HG03575 (cell line): ENCODE data around the gene CLIC4.
"Not testable (repeated sequence)": the region's sequence is repeated elsewhere in the genome, so short reads cannot be mapped to it uniquely, and the experiment has no call there.

ENCODE experiments used
- ATAC-seq: cut with Tn5 transposase; IDR thresholded peaks from one replicate; pipeline ENCODE4 v1.9.1; 2021; ENCODE audit not compliant: unreplicated experiment, insufficient number of reproducible peaks, low FRiP score; ENCODE audit errors: extremely low read depth

Gene CLIC4

GRCh38 chr1:24715658-24716057, 29.6 kb upstream of the CLIC4 start:
- no peak for ATAC-seq

DNA sequence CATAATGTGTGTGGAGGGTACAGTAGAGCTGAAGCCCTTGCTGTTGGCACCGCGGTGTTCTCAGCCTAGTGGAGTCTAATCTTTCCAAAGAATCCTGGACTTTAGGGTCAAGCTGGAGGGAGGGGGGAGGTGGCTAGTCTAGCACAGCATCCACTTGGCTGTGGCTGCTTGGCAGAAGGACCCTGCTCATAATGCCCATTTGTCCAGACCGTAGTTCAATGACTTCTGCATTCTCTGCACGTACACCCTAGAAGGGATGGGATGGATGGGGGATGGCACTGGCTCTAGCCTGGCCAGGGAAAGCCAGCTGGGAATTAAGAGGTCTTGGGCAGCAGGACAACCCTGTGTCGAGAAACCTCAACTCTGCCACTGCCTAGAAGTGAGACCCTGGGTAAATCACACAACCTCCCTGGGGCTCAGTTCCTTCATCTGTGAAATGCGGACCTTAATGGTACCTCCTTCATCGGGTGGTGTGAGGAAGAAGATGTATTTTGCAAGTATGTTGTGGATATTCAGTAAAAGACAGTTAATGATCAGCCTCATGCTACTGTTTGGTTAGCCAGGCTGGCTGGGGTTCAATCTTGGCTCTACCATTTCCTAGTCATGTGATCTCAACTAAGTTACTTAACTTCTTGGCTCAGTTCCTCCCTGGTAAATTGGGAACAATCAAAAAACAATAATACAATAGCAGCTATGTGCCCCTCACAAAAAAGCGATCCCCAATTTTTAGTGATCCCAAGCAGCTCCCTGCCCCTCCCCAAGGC, 27.2 kb upstream of the CLIC4 start:
- no peak for ATAC-seq

- ATAC-seq = no peak
These were observed 25.1 kb upstream of the CLIC4 start for GRCh38 chr1:24720152-24720551.

DNA sequence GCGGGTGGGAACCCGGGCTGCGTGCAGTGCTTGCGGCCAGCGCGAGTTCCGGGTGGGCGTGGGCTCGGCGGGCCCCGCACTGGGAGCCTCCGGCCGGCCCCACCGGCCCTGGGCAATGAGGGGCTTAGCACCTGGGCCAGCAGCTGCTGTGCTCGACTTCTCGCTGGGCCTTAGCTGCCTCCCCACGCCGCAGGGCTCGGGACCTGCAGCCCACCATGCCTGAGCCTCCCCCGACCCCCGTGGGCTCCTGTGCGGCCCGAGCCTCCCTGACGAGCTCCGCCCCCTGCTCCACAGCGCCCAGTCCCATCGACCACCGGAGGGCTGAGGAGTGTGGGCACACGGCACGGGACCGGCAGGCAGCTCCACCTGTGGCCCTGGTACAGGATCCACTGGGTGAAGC, 23.7 kb upstream of the CLIC4 start:
- ATAC-seq = no peak

DNA sequence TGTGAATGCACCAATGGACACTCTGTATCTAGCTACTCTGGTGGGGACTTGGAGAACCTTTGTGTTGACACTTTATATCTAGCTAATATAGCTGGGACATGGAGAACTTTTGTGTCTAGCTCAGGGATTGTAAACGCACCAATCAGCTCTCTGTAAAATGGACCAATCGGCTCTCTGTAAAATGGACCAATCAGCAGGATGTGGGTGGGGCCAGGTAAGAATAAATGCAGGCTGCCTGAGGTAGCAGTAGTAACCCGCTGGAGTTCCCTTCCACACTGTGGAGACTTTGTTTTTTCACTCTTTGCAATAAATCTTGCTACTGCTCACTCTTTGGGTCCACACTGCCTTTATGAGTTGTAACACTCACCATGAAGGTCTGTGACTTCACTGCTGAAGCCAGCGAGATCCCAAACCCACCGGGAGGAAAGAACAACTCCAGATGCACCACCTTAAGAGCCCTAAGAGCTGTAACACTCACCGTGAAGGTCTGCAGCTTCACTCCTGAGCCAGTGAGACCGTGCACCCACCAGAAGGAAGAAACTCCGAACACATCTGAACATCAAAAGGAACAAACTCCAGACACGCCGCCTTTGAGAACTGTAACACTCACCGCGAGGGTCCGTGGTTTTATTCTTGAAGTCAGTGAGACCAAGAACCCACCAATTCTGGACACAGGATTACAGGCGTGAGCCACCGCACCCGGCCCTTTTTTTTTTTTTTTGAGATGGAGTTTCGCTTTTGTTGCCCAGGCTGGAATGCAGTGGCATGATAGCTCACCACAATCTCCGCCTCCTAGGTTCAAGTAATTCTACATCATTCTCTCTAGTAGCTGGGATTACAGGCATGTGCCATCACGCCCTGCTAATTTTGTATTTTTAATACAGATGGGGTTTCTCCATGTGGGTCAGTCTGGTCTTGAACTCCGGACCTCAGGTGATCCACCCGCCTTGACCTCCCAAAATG, 22.9 kb upstream of the CLIC4 start:
- ATAC-seq = not testable (repeated sequence)

DNA sequence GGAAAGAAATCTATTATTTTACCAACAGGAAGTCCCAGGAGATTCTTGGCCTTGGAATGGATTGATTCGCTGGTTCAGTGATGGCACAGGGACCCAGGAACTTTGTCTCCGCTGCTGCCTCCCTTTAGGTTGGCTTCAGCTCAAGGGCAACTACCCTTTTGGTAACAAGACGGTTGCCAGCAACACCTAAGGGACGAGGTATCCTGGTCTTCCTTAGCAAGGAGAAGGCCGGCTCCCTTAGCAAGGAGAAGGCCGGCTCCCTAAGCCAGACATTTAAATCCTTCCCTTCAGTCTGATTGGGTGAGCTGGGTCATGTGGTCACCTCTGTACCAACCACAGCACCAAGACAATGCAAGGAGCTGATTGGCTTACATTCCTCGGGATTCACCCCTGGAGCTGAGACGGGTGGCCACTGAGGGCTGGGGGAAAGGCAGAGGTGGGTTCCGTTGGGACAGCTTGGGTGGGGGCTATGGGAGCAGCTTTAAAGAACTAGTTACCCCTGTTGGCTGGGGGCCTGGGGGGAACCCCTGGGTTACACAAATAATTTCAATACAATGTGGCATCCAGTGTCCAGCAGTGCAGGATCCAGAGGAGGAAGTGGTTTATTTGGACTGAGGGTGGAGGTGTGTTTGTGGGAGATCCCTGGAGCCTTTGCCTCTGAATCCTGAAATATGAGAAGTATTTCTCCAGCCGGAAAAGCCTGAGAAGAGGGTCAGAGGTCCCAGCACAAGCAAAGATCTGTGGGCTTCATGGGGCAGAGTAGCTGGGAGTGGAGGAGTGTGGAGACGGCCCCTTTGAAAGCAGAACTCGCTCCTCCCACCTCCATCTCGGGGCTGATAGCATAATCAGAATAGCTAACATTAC, 20.7 kb upstream of the CLIC4 start:
- ATAC-seq = no peak

GRCh38 chr1:24725209-24725651, 20.0 kb upstream of the CLIC4 start:
- no peak for ATAC-seq

DNA sequence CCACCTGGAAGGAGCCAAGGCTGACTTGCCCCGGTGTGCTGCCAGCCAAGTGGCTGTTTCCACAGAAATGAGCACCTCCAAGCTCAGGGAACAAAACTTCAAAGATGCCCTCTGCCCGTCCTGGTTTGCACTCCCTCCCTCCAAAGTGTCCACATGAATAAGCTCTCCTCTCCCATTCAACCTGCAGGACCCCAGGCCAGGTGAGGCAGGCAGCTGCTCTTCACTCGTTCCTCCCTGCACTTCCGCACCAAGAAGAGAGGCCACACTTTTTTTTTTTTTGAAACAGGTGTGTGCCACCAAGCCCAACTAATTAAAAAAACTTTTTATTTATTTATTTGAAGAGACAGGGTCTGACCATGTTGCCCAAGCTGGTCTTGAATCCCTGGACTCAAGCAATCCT, 18.5 kb upstream of the CLIC4 start:
- no peak for ATAC-seq

DNA sequence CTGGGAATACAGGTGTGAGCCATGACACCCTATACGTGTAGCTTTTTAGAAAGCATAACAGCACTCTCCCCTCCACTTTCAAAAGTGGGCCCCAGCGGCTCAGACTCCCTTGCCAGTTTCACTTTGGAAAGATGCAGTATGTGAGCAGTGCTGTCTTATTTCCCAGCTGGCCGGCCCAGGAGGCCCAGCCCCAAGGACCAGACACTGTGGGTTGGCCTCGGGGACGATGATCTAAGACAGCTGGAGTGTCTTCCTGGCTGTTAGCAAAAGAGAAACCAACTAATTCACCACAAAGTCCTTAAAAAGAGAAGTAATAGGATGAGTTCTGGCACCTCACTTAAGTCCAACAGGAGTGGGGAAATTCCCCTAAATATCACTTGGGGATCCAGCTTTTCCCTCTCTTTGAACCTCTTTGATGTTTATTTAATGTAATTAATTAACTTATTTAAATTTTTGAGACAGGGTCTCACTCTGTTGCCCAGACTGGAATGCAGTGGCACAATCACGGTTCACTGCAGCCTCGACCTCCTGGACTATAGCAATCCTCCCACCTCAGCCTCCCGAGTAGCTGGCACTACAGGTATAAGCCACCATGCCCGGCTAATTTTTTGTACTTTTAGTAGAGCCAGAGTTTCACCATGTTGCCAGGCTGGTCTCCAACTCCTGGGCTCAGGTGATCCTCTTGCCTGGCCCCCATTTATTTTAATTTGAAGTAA, 17.6 kb upstream of the CLIC4 start:
- no peak for ATAC-seq

GRCh38 chr1:24728982-24729381, 16.3 kb upstream of the CLIC4 start:
- no peak for ATAC-seq

- no peak for ATAC-seq
These were observed 12.9 kb upstream of the CLIC4 start for GRCh38 chr1:24732186-24732885.

- ATAC-seq = not testable (repeated sequence)
These were observed 11.9 kb upstream of the CLIC4 start for GRCh38 chr1:24733342-24733741.

DNA sequence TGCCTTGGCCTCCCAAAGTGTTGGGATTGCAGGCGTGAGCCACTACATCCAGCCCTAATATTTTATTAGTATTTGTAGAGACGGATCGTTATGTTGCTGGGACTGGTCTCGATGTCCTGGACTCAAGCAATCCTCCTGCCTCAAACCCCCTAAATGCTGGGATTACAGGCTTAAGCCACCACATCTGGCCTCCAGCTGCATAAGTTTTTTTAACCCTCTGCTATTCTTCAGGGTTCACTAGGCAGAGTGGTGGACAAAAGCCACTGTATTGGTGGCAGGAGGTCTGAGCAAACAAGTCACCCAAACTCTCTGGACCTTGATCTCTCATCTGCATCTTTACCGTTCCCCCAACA, 10.1 kb upstream of the CLIC4 start:
- ATAC-seq = no peak

- ATAC-seq = no peak
These were observed 9.5 kb upstream of the CLIC4 start for GRCh38 chr1:24735509-24736375.

- ATAC-seq = no peak
These were observed 7.7 kb upstream of the CLIC4 start for GRCh38 chr1:24737368-24738117.

GRCh38 chr1:24739241-24739640, 6.0 kb upstream of the CLIC4 start:
- ATAC-seq = no peak
